GM12878 (cell line): ENCODE data around the gene CWC27. TPM values are rescaled to one million over a fixed set of nuclear protein-coding genes. Genes with fewer than 3 reads are reported as not detected.

Experiments
- ATAC-seq: fragments of 200-7000 bp; cut with Tn5 transposase; 3 replicates; pipeline ENCODE4 v1.9.1; 2020; ENCODE audit warnings: mild to moderate bottlenecking, moderate library complexity
- BruUV-seq: library from RNA; stranded (reverse); fragments of 400-500 nt; replicated peaks from 2 replicates; lab custom pipeline; 2021; lab: Mats Ljungman, UMichigan
- CTCF ChIA-PET: fragments of 300-600 bp; sonication (Branson Sonifier 250); formaldehyde crosslinking; extraction: SDS; loops from one replicate; lab custom pipeline; 2021; ENCODE audit warnings: inconsistent platforms; lab: Yijun Ruan, JAX
- POLR2A ChIA-PET: fragments of 350-600 bp; formaldehyde crosslinking; extraction: SDS; loops from one replicate; lab custom pipeline; 2021; ENCODE audit warnings: inconsistent platforms; lab: Charles Lee
- RAD21 ChIA-PET: fragments of 300-600 bp; sonication (Branson Sonifier 250); formaldehyde crosslinking; loops from one replicate; lab custom pipeline; 2023; ENCODE audit warnings: antibody characterized with exemption; ENCODE audit not compliant: unreplicated experiment; lab: Charles Lee
- SMC1A ChIA-PET: fragments of 300-600 bp; sonication (Branson Sonifier 250); formaldehyde crosslinking; loops from one replicate; lab custom pipeline; 2023; ENCODE audit not compliant: unreplicated experiment, uncharacterized antibody; lab: Charles Lee
- DNase-seq: peaks from one replicate; pipeline ENCODE4 v3.0.0-alpha.2; 2011; ENCODE audit warnings: low read depth, low spot score
- FAIRE-seq: peaks from 3 replicates; lab custom pipeline; 2011; peaks lifted over from hg19 to GRCh38; lab: Jason Lieb, UNC
- H2AFZ ChIP-seq: 2 replicates; pipeline ENCODE4 v1.6.0; 2011; ENCODE audit warnings: low read depth, low read length, control low read depth; ENCODE audit not compliant: control insufficient read depth
- H3K27ac ChIP-seq: 2 replicates; pipeline ENCODE4 v1.5.1; 2011; ENCODE audit warnings: control low read depth; ENCODE audit not compliant: control insufficient read depth, insufficient read depth
- H3K27me3 ChIP-seq, 2 experiments: replicated peaks in 1 of 2; 2 replicates each; pipeline versions ENCODE4 v1.6.0 to v1.6.1; 2011; ENCODE audit warnings: low read length in 1 of 2; ENCODE audit not compliant: control insufficient read depth in 2 of 2, insufficient read depth in 2 of 2
- H3K36me3 ChIP-seq, 2 experiments: 2 replicates each; pipeline ENCODE4 v1.5.1; 2011; ENCODE audit warnings: low read length in 1 of 2; ENCODE audit not compliant: control insufficient read depth in 2 of 2, insufficient read depth in 2 of 2
- H3K4me1 ChIP-seq: 2 replicates; pipeline ENCODE4 v1.6.1; 2011; ENCODE audit warnings: mild to moderate bottlenecking, low read length, moderate library complexity, mixed read lengths; ENCODE audit not compliant: control insufficient read depth, insufficient read depth
- H3K4me2 ChIP-seq: 2 replicates; pipeline ENCODE4 v1.6.0; 2011; ENCODE audit warnings: control low read depth; ENCODE audit not compliant: control insufficient read depth, insufficient read depth
- H3K4me3 ChIP-seq: fragments of 200-600 bp; sonication (generic); 2 replicates; pipeline ENCODE4 v1.5.1; 2016
- H3K79me2 ChIP-seq: 2 replicates; pipeline ENCODE4 v1.6.0; 2011; ENCODE audit warnings: low read length; ENCODE audit not compliant: control insufficient read depth, insufficient read depth
- H3K9ac ChIP-seq: 2 replicates; pipeline ENCODE4 v1.8.0; 2011; ENCODE audit warnings: low read length, control low read depth, mixed read lengths; ENCODE audit not compliant: control insufficient read depth, insufficient read depth
- H3K9me3 ChIP-seq: replicated peaks from 3 replicates; pipeline ENCODE4 v1.5.1; 2011; ENCODE audit warnings: mild to moderate bottlenecking, low read length; ENCODE audit not compliant: control insufficient read depth, insufficient read depth
- H4K20me1 ChIP-seq: 2 replicates; pipeline ENCODE4 v1.6.0; 2011; ENCODE audit not compliant: control insufficient read depth, insufficient read depth
- BHLHE40 ChIP-seq, 2 experiments: fragments of 450-650 bp in 1 of 2; IDR thresholded peaks; 2 replicates each; pipeline ENCODE4 v1.6.1; 2011 to 2017; ENCODE audit warnings: low read depth in 2 of 2, borderline replicate concordance in 1 of 2, improper control_type of control experiment in 1 of 2, low read length in 1 of 2, mild to moderate bottlenecking in 1 of 2
- CHD4 ChIP-seq: fragments of 200-600 bp; sonication (generic); IDR thresholded peaks from 2 replicates; pipeline ENCODE4 v1.6.1; 2016; ENCODE audit warnings: mild to moderate bottlenecking
- E2F8 ChIP-seq: fragments of 450-650 bp; IDR thresholded peaks from 2 replicates; pipeline ENCODE4 v1.6.1; 2018; ENCODE audit warnings: mild to moderate bottlenecking, low read depth, moderate library complexity; ENCODE audit not compliant: partially characterized antibody
- E4F1 ChIP-seq: fragments of 450-650 bp; IDR thresholded peaks from 2 replicates; pipeline ENCODE4 v1.6.1; 2018; ENCODE audit warnings: borderline replicate concordance, mild to moderate bottlenecking; ENCODE audit not compliant: partially characterized antibody
- ESRRA ChIP-seq: IDR thresholded peaks from 2 replicates; pipeline ENCODE4 v1.6.1; 2012; ENCODE audit warnings: mild to moderate bottlenecking, low read length, improper control_type of control experiment
- ETV6 ChIP-seq, 2 experiments: fragments of 450-650 bp in 1 of 2; IDR thresholded peaks in 1 of 2; conservative IDR thresholded peaks in 1 of 2; 2 replicates each; pipeline ENCODE4 v1.6.1; 2014; ENCODE audit warnings: antibody characterized with exemption in 1 of 2, borderline replicate concordance in 1 of 2, low read depth in 1 of 2, mild to moderate bottlenecking in 1 of 2, moderate library complexity in 1 of 2
- MEF2A ChIP-seq: IDR thresholded peaks from 2 replicates; pipeline ENCODE4 v1.6.1; 2011; ENCODE audit warnings: low read depth, mild to moderate bottlenecking, low read length, moderate library complexity; ENCODE audit not compliant: insufficient read depth
- POLR2A ChIP-seq: IDR thresholded peaks from 2 replicates; pipeline ENCODE4 v1.6.1; 2011; ENCODE audit warnings: low read depth, mild to moderate bottlenecking, low read length
- RAD51 ChIP-seq: fragments of 450-650 bp; IDR thresholded peaks from 2 replicates; pipeline ENCODE4 v1.6.1; 2016; ENCODE audit warnings: moderate library complexity, mild to moderate bottlenecking, inconsistent platforms
- RBBP5 ChIP-seq: fragments of 200-600 bp; sonication (generic); conservative IDR thresholded peaks from 2 replicates; pipeline ENCODE4 v1.6.1; 2016
- SREBF2 ChIP-seq: IDR thresholded peaks from 2 replicates; pipeline ENCODE4 v1.6.1; 2012; ENCODE audit warnings: mild to moderate bottlenecking, low read length
- STAT3 ChIP-seq: IDR thresholded peaks from 2 replicates; pipeline ENCODE4 v1.6.1; 2011; ENCODE audit warnings: low read depth, low read length, improper control_type of control experiment
- SUPT20H ChIP-seq: IDR thresholded peaks from 2 replicates; pipeline ENCODE4 v1.6.1; 2011; ENCODE audit warnings: low read depth, mild to moderate bottlenecking, low read length, moderate library complexity, borderline replicate concordance; ENCODE audit not compliant: control insufficient read depth
- ZNF274 ChIP-seq: IDR thresholded peaks from one replicate; pipeline ENCODE4 v1.8.0; 2011; ENCODE audit not compliant: insufficient read length, insufficient read depth
- ZNF384 ChIP-seq: IDR thresholded peaks from 2 replicates; pipeline ENCODE4 v1.6.1; 2012; ENCODE audit warnings: low read depth, mild to moderate bottlenecking, low read length, improper control_type of control experiment, borderline replicate concordance
- WGBS: methylation state at CpG from one replicate; pipeline ENCODE4 v1.1.6; 2016; ENCODE audit warnings: low lambda C conversion rate; ENCODE audit not compliant: insufficient replicate concordance, insufficient coverage; ENCODE audit errors: missing lambda C conversion rate; 5-methylcytosine and 5-hydroxymethylcytosine counted together
- in situ Hi-C: fragments of 300-500 bp; cut with MboI; formaldehyde crosslinking; loops from 9 replicates; pipeline ENCODE4 v1.14.3; 2018; ENCODE audit warnings: mixed read lengths
- intact Hi-C: fragments of 100-400 bp; cut with micrococcal nuclease; formaldehyde crosslinking; loops from one replicate; pipeline ENCODE4 v1.14.2; 2022; ENCODE audit not compliant: unreplicated experiment
- polyA plus RNA-seq, 11 experiments: library from polyadenylated mRNA; depleted of rRNA in 4 of 11; unstranded in 6 of 11; stranded (reverse) in 5 of 11; fragments of >200 nt; fragmentation: Nextera tagmentation in 4 of 11; fragmentation: Illumina TruSeq in 1 of 11; extraction: Ambion mirVana in 4 of 11; extraction: Trizol in 1 of 11; gene quantifications; 1 replicate in 1 of 11; 2 replicates in 10 of 11; pipeline versions ENCODE4 v1.2.1 to v1.2.3, GENCODE V29; 2011 to 2016; ENCODE audit warnings: inconsistent platforms in 2 of 11, missing spikeins in 2 of 11, low read depth in 1 of 11
- total RNA-seq, 4 experiments: library from RNA; depleted of rRNA in 3 of 4; stranded (reverse); fragments of >200 nt in 3 of 4; fragmentation: Illumina TruSeq in 1 of 4; extraction: Trizol in 1 of 4; gene quantifications; 2 replicates each; pipeline versions ENCODE4 v1.2.1 to v1.2.3, GENCODE V29; 2013 to 2021

Gene CWC27
- total and polyA plus RNA-seq, 10 of the 15 experiments (the other 5 are each of a cell fraction or from before 2014, with no cell fraction given), result 21.7 to 61.9 (median 47.0) TPM

- in situ Hi-C loops, result no loop called here
- intact Hi-C loops, result no loop called here
- TF ChIP-seq RBBP5 (no peak), SREBF2 (no peak), STAT3 (no peak), MEF2A (no peak), CHD4 (no peak), ZNF384 (no peak), E2F8 (no peak), ESRRA (no peak), RAD51 (no peak), E4F1 (no peak), BHLHE40 (IDR thresholded peaks at IDR 0.05; ENCODE audit: borderline replicate concordance in 1 of 2, low read depth in 2 of 2, low read length in 1 of 2) (no peak), ZNF274 (no peak), ETV6 (conservative IDR thresholded peaks at IDR 0.05 in 1 of 2, IDR thresholded peaks at IDR 0.05 in 1 of 2; ENCODE audit: borderline replicate concordance in 1 of 2, low read depth in 1 of 2) (no peak), SUPT20H (no peak), POLR2A (no peak)
Measured at GRCh38 chr5:64794053-64794770, 25.5 kb downstream of the CWC27 start.

More at GRCh38 chr5:64794053-64794770, 25.5 kb downstream of the CWC27 start:
- H3K27ac ChIP-seq, result no peak overlapping the region
- ChIA-PET RAD21 (interaction anchor here (1.1 to 1.2 kb wide), 2 partner anchors 17 to 689 kb away, joined by 3 to 4 read pairs; no protein-coding TSS in a partner anchor), SMC1A (interaction anchor here (0.7 to 1.5 kb wide), 3 partner anchors 10 to 159 kb away, joined by 3 to 5 read pairs (median 4); no protein-coding TSS in a partner anchor), POLR2A (no interaction called here), CTCF (interaction anchor here (1.2 to 2.4 kb wide), 4 partner anchors 10 to 689 kb away, joined by 3 to 9 read pairs (median 4); no protein-coding TSS in a partner anchor)
- H3K9ac ChIP-seq, result no peak overlapping the region
- no peaks in the 10 kb centered on the region for H3K9me3 ChIP-seq
- no peak overlapping the region for H3K4me3 ChIP-seq
- 72% methylated on average over 3 of the region's 3 CpGs for WGBS
- no peak for FAIRE-seq
- no peak overlapping the region for H2AFZ ChIP-seq
- no peaks in the 10 kb centered on the region for H3K27me3 ChIP-seq
- no peaks in the 10 kb centered on the region for H4K20me1 ChIP-seq
- no peaks in the 10 kb centered on the region for H3K4me1 ChIP-seq
- ATAC-seq, result no peak
- H3K4me2 ChIP-seq, result no peak overlapping the region
- no peak for DNase-seq
- BruUV-seq, result no TSS peak
- H3K79me2 ChIP-seq, result no peaks in the 10 kb centered on the region
- 0 out of 4 replicates have a peak, but pooled peaks cover 0 to 5% of the 10 kb centered on the region in 2 experiments for H3K36me3 ChIP-seq
